Measurements from ENCODE around the gene MYBBP1A.

DNA sequence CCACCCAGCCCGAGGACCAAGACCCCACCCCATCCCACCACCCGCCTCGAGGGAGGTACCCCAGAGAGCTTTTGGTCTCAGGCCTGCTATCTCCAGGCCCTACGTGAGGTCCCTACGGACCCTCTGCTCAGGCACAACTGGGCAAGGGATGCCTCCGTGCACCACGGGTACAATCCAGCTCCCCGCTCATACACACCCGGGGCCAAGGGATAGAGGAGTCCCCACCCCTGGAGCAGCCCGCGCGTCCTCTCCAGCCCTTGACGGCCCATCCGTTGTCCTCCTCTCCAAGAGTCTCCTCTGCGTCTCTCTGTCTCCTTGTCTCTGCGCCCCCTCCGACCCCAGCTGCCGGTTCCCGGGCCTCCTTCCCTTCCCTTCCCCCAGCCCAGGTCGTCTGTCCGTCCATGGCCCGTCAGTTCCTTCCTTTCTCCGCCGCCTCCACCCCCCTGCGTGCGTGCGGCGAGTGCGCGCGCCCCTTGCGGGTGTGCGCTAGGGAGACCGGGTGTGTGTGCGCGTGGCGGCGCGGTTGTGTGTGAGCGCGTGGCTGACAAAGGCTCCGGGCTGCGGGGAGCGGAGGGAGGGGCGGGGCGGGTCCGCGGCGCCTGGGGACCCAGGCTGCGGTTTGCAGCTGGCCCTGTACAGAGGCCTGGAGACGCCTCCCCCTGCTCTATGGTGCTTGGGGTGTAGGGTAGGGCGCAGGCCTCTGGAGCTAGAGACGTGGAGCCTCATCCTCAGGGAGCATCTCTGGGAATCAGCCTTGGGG lies 55.6 kb downstream of the MYBBP1A start:
- TF ChIP-seq CTCF (IDR thresholded peaks at IDR 0.05 in 4 of 5, conservative IDR thresholded peaks at IDR 0.05 in 1 of 5) (no peak), POLR2A (IDR thresholded peaks at IDR 0.05) (no peak)
